ENCODE measurements around the gene DGKE. TPM values are rescaled to one million over a fixed set of nuclear protein-coding genes. Genes with fewer than 3 reads are reported as not detected.

Gene DGKE
- polyA plus RNA-seq, 1 donor from 2014 or later = 16.6 TPM

DNA sequence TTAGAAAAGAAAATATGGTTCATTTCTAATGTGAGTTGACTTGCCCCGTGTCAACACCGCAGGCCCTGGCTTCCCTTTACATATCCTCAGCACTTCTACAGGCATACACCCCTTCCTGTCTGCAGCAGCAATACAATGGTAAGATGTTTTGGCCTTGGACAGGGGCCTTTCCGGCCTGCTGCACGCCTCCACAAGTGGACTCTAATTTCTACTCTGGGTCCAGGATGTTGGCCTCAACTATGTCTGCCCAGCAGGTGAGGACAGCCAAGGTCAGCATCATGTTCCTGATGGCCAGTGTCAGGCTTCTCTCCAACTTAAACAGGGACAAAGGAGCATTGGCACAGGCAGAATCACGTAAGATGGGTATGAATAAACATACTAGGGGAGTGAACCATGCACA, 11.2 kb upstream of the DGKE start:
- Histone ChIP-seq H3K27me3 (ENCODE audit: insufficient read depth, low read depth, low read length) (no peaks in the 10 kb centered on the region), H3K4me3 (ENCODE audit: low read length) (no peak overlapping the region), H3K79me2 (replicated peaks; ENCODE audit: insufficient read depth, low read length) (no peaks in the 10 kb centered on the region), H3K9ac (ENCODE audit: low read length) (no peak overlapping the region), H3F3A (ENCODE audit: insufficient read depth, low read length, poor library complexity, severe bottlenecking) (no peaks in the 10 kb centered on the region), H3K4me2 (ENCODE audit: low read length) (no peak overlapping the region), H3K9me2 (ENCODE audit: insufficient read depth, low read length) (no peaks in the 10 kb centered on the region), H3K36me3 (ENCODE audit: insufficient read depth, low read length) (no peaks in the 10 kb centered on the region), H3K9me3 (ENCODE audit: low read length) (no peaks in the 10 kb centered on the region), H2AFZ (ENCODE audit: low read depth, low read length) (no peak overlapping the region), H3K27ac (ENCODE audit: low read length) (no peak overlapping the region), H4K20me1 (ENCODE audit: insufficient read depth) (no peaks in the 10 kb centered on the region)
- TF ChIP-seq EP300 (conservative IDR thresholded peaks at IDR 0.05; ENCODE audit: poor library complexity, severe bottlenecking) = no peak

DNA sequence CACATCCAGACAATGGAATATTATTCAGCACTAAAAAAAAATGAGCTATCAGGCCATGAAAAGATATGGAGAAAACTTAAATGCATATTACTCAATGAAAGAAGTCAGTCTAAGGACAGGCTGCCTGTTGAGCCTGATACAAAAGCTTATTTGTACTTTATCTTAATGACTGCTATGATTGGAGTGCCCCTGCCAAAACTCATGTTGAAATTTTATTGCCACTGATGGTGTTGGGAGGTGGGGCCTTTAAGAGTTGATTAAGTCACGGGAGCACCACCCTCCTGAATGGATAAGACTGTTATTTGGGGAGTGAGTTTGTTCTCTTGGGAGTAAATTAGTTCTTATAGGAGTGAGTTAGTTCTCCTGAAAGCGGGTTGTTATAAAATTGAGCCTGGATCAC, 10.1 kb upstream of the DGKE start:
- Histone ChIP-seq H3K27ac (ENCODE audit: low read length) (no peak overlapping the region), H3K79me2 (replicated peaks; ENCODE audit: insufficient read depth, low read length) (no peaks in the 10 kb centered on the region), H3K9ac (ENCODE audit: low read length) (no peak overlapping the region), H3F3A (ENCODE audit: insufficient read depth, low read length, poor library complexity, severe bottlenecking) (no peaks in the 10 kb centered on the region), H3K9me3 (ENCODE audit: low read length) (no peaks in the 10 kb centered on the region), H3K36me3 (ENCODE audit: insufficient read depth, low read length) (no peaks in the 10 kb centered on the region), H3K9me2 (ENCODE audit: insufficient read depth, low read length) (no peaks in the 10 kb centered on the region), H3K4me3 (ENCODE audit: low read length) (no peak overlapping the region), H2AFZ (ENCODE audit: low read depth, low read length) (no peak overlapping the region), H3K4me2 (ENCODE audit: low read length) (no peak overlapping the region), H4K20me1 (ENCODE audit: insufficient read depth) (no peaks in the 10 kb centered on the region), H3K27me3 (ENCODE audit: insufficient read depth, low read depth, low read length) (no peaks in the 10 kb centered on the region)
- TF ChIP-seq EZH2 (IDR thresholded peaks at IDR 0.05; ENCODE audit: borderline replicate concordance, insufficient read depth, low read length, poor library complexity, severe bottlenecking) (no peak), RAD21 (conservative IDR thresholded peaks at IDR 0.05) (no peak), POLR2AphosphoS5 (IDR thresholded peaks at IDR 0.05) (no peak), EP300 (conservative IDR thresholded peaks at IDR 0.05; ENCODE audit: poor library complexity, severe bottlenecking) (no peak), SMC3 (conservative IDR thresholded peaks at IDR 0.05; ENCODE audit: poor library complexity) (no peak), MXI1 (conservative IDR thresholded peaks at IDR 0.05; ENCODE audit: poor library complexity, severe bottlenecking) (no peak), TAF1 (IDR thresholded peaks at IDR 0.05; ENCODE audit: low read depth) (no peak)
- TF ChIP-seq, protein P1, sequence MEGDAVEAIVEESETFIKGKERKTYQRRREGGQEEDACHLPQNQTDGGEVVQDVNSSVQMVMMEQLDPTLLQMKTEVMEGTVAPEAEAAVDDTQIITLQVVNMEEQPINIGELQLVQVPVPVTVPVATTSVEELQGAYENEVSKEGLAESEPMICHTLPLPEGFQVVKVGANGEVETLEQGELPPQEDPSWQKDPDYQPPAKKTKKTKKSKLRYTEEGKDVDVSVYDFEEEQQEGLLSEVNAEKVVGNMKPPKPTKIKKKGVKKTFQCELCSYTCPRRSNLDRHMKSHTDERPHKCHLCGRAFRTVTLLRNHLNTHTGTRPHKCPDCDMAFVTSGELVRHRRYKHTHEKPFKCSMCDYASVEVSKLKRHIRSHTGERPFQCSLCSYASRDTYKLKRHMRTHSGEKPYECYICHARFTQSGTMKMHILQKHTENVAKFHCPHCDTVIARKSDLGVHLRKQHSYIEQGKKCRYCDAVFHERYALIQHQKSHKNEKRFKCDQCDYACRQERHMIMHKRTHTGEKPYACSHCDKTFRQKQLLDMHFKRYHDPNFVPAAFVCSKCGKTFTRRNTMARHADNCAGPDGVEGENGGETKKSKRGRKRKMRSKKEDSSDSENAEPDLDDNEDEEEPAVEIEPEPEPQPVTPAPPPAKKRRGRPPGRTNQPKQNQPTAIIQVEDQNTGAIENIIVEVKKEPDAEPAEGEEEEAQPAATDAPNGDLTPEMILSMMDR (IDR thresholded peaks at IDR 0.05; ENCODE audit: poor library complexity, severe bottlenecking) = no peak
- TF ChIP-seq, protein P2, sequence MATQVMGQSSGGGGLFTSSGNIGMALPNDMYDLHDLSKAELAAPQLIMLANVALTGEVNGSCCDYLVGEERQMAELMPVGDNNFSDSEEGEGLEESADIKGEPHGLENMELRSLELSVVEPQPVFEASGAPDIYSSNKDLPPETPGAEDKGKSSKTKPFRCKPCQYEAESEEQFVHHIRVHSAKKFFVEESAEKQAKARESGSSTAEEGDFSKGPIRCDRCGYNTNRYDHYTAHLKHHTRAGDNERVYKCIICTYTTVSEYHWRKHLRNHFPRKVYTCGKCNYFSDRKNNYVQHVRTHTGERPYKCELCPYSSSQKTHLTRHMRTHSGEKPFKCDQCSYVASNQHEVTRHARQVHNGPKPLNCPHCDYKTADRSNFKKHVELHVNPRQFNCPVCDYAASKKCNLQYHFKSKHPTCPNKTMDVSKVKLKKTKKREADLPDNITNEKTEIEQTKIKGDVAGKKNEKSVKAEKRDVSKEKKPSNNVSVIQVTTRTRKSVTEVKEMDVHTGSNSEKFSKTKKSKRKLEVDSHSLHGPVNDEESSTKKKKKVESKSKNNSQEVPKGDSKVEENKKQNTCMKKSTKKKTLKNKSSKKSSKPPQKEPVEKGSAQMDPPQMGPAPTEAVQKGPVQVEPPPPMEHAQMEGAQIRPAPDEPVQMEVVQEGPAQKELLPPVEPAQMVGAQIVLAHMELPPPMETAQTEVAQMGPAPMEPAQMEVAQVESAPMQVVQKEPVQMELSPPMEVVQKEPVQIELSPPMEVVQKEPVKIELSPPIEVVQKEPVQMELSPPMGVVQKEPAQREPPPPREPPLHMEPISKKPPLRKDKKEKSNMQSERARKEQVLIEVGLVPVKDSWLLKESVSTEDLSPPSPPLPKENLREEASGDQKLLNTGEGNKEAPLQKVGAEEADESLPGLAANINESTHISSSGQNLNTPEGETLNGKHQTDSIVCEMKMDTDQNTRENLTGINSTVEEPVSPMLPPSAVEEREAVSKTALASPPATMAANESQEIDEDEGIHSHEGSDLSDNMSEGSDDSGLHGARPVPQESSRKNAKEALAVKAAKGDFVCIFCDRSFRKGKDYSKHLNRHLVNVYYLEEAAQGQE (IDR thresholded peaks at IDR 0.05; ENCODE audit: borderline replicate concordance) = no peak

DNA sequence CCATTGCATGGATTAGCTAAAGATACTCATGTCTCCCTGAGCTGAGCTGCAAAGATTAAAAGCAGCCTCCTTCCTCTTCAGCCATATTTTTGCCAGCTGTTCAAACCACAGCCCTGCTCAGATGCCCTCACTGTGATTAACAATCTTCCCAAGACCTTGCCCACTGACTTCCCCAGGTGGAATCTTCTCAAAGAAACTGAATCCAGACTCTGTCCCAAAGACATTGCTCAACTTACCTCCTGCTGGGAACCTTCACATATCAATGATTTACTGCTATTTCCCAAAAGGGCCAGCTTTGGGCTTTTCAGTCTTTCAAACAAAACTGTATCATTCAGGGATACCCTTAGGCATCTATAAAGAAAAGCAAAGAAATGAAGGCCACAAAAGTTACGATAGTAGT, 9.4 kb upstream of the DGKE start:
- no peaks in the 10 kb centered on the region for H4K20me1 ChIP-seq (ENCODE audit: insufficient read depth)
- H3K9me3 ChIP-seq (ENCODE audit: low read length) = no peaks in the 10 kb centered on the region
- no peak overlapping the region for H2AFZ ChIP-seq (ENCODE audit: low read depth, low read length)
- H3K9ac ChIP-seq (ENCODE audit: low read length) = no peak overlapping the region
- TF ChIP-seq RAD21 (conservative IDR thresholded peaks at IDR 0.05) = no peak
- TF ChIP-seq EP300 (conservative IDR thresholded peaks at IDR 0.05; ENCODE audit: poor library complexity, severe bottlenecking) = no peak
- no peak for TF ChIP-seq EZH2 (IDR thresholded peaks at IDR 0.05; ENCODE audit: borderline replicate concordance, insufficient read depth, low read length, poor library complexity, severe bottlenecking)
- TF ChIP-seq POLR2AphosphoS5 (IDR thresholded peaks at IDR 0.05) = no peak
- no peak for TF ChIP-seq MXI1 (conservative IDR thresholded peaks at IDR 0.05; ENCODE audit: poor library complexity, severe bottlenecking)
- TF ChIP-seq, protein P1 (IDR thresholded peaks at IDR 0.05; ENCODE audit: poor library complexity, severe bottlenecking) = no peak
- H3K27ac ChIP-seq (ENCODE audit: low read length) = no peak overlapping the region
- H3K27me3 ChIP-seq (ENCODE audit: insufficient read depth, low read depth, low read length) = no peaks in the 10 kb centered on the region
- H3K36me3 ChIP-seq (ENCODE audit: insufficient read depth, low read length) = no peaks in the 10 kb centered on the region
- no peaks in the 10 kb centered on the region for H3K9me2 ChIP-seq (ENCODE audit: insufficient read depth, low read length)
- no peaks in the 10 kb centered on the region for H3F3A ChIP-seq (ENCODE audit: insufficient read depth, low read length, poor library complexity, severe bottlenecking)
- no peak overlapping the region for H3K4me3 ChIP-seq (ENCODE audit: low read length)
- H3K4me2 ChIP-seq (ENCODE audit: low read length) = no peak overlapping the region
- no peaks in the 10 kb centered on the region for H3K79me2 ChIP-seq (replicated peaks; ENCODE audit: insufficient read depth, low read length)

Data from neural cell (in vitro differentiated cells).